Hematopoietic multipotent progenitor cell treated with erythropoietin and hydrocortisone succinate and interleukin-3 and kit ligand, for 6 days (in vitro differentiated cells): ENCODE measurements around the gene SHQ1.
"Not testable (repeated sequence)": the region's sequence is repeated elsewhere in the genome, so short reads cannot be mapped to it uniquely, and the experiment has no call there.

ENCODE experiments used
- DNase-seq: peaks from one replicate; pipeline ENCODE4 v3.0.0-alpha.2; 2015

The SHQ1 gene

GRCh38 chr3:72797773-72798543, 50.3 kb downstream of the SHQ1 start:
- peak; percentile 83 for DNase-seq

- DNase-seq = no peak
Observed at GRCh38 chr3:72794079-72794478, 54.2 kb downstream of the SHQ1 start.

GRCh38 chr3:72791161-72791560, 57.1 kb downstream of the SHQ1 start:
- no peak for DNase-seq

- peak; percentile 60 for DNase-seq
Observed at GRCh38 chr3:72789786-72790185, 58.5 kb downstream of the SHQ1 start.

GRCh38 chr3:72788232-72788631, 60.0 kb downstream of the SHQ1 start:
- not testable (repeated sequence) for DNase-seq

GRCh38 chr3:72786668-72787067, 61.6 kb downstream of the SHQ1 start:
- no peak for DNase-seq

GRCh38 chr3:72784226-72784625, 64.0 kb downstream of the SHQ1 start:
- DNase-seq = no peak

- DNase-seq = no peak
Observed at GRCh38 chr3:72782521-72782920, 65.7 kb downstream of the SHQ1 start.

- no peak for DNase-seq
Observed at GRCh38 chr3:72769758-72770540, 78.3 kb downstream of the SHQ1 start.

GRCh38 chr3:72768936-72769335, 79.3 kb downstream of the SHQ1 start:
- no peak for DNase-seq

GRCh38 chr3:72768481-72768880, 79.8 kb downstream of the SHQ1 start:
- DNase-seq = no peak

GRCh38 chr3:72768006-72768441, 80.2 kb downstream of the SHQ1 start:
- no peak for DNase-seq

GRCh38 chr3:72766866-72767265, 81.4 kb downstream of the SHQ1 start:
- DNase-seq = no peak

- no peak for DNase-seq
Observed at GRCh38 chr3:72763751-72764440, 84.3 kb downstream of the SHQ1 start.

GRCh38 chr3:72761410-72761809, 86.8 kb downstream of the SHQ1 start:
- no peak for DNase-seq

- no peak for DNase-seq
Observed at GRCh38 chr3:72760225-72760624, 88.0 kb downstream of the SHQ1 start.

- DNase-seq = peak; percentile 30
Observed at GRCh38 chr3:72756900-72757299, 91.3 kb downstream of the SHQ1 start.

- DNase-seq = no peak
Observed at GRCh38 chr3:72754582-72754981, 93.7 kb downstream of the SHQ1 start.

- DNase-seq = no peak
Observed at GRCh38 chr3:72753495-72753894, 94.8 kb downstream of the SHQ1 start.

GRCh38 chr3:72750405-72750965, 97.8 kb downstream of the SHQ1 start:
- DNase-seq = no peak

GRCh38 chr3:72748659-72749058, 99.6 kb downstream of the SHQ1 start:
- DNase-seq = peak; percentile 29

GRCh38 chr3:72746430-72747411, 101.5 kb downstream of the SHQ1 start:
- DNase-seq = no peak
